ENCODE data around the gene SLC5A1. TPM values are rescaled to one million over a fixed set of nuclear protein-coding genes. Genes with fewer than 3 reads are reported as not detected.

The SLC5A1 gene
- total and polyA plus RNA-seq, 9 of the 15 experiments (the other 6 are each of a cell fraction or from before 2014, with no cell fraction given) = not detected

GRCh38 chr22:32066820-32067219, 23.8 kb downstream of the SLC5A1 start:
- FAIRE-seq (no peak), DNase-seq (ENCODE audit: extremely low read depth in 1 of 4, low spot score in 3 of 4) (no peak), ATAC-seq (no peak)
- Histone ChIP-seq H2AFZ (ENCODE audit: low read depth, low read length) (no peak overlapping the region), H3K9me1 (ENCODE audit: control insufficient read depth, insufficient read depth, low read length) (no peaks in the 10 kb centered on the region), H3K27me3 (ENCODE audit: control insufficient read depth in 2 of 2, insufficient read depth in 2 of 2, low read length in 2 of 2) (peaks cover 0 to 5% of the 10 kb centered on the region in 2 experiments; a peak in 1 of 5 replicates), H3K79me2 (ENCODE audit: control insufficient read depth, insufficient read depth, low read length) (no peaks in the 10 kb centered on the region), H3K4me1 (replicated peaks in 1 of 2; ENCODE audit: control insufficient read depth in 2 of 2, insufficient read depth in 2 of 2, low read length in 2 of 2) (no peaks in the 10 kb centered on the region), H3K9me3 (replicated peaks; ENCODE audit: control insufficient read depth, insufficient read depth, low read depth, low read length) (no peaks in the 10 kb centered on the region), H3K9ac (ENCODE audit: insufficient read depth in 1 of 2, low read depth in 2 of 2, low read length in 2 of 2) (no peak overlapping the region), H3K36me3 (ENCODE audit: control insufficient read depth, insufficient read depth, low read length) (no peaks in the 10 kb centered on the region), H3K27ac (ENCODE audit: extremely low read depth, low read depth, low read length) (no peak overlapping the region), H4K20me1 (replicated peaks; ENCODE audit: control insufficient read depth, insufficient read depth, low read length) (no peaks in the 10 kb centered on the region), H3K4me3 (no peak overlapping the region), H3K4me2 (ENCODE audit: insufficient read depth, low read length) (no peak overlapping the region)
- ChIA-PET CTCF (ENCODE audit: low intra/inter-chr PET ratio) (no interaction called here), POLR2A (interaction anchor here (0.7 to 1.4 kb wide), 2 partner anchors 12 to 17 kb away, joined by 3 read pairs; no protein-coding TSS in a partner anchor)
- BruUV-seq (replicated peaks) = no TSS peak
- TF ChIP-seq ETV1 (tag; conservative IDR thresholded peaks at IDR 0.05; ENCODE audit: low read depth) (no peak), RBM17 (IDR thresholded peaks at IDR 0.05; ENCODE audit: borderline replicate concordance, low read depth, low read length) (no peak), BRD9 (IDR thresholded peaks at IDR 0.05; ENCODE audit: low read depth, partially characterized antibody) (no peak), POLR2H (tag; IDR thresholded peaks at IDR 0.05; ENCODE audit: low read depth) (no peak), COPS2 (conservative IDR thresholded peaks at IDR 0.05) (no peak), ZNF707 (CRISPR knock-in tag; conservative IDR thresholded peaks at IDR 0.05) (no peak), DNMT1 (IDR thresholded peaks at IDR 0.05) (no peak), ZKSCAN1 (IDR thresholded peaks at IDR 0.05; ENCODE audit: low read depth, low read length) (no peak), GTF2B (IDR thresholded peaks at IDR 0.05; ENCODE audit: extremely low read depth, insufficient read length) (no peak), FOXM1 (IDR thresholded peaks at IDR 0.05; ENCODE audit: low read depth) (no peak), FOXM1 (CRISPR knock-in tag; IDR thresholded peaks at IDR 0.05; ENCODE audit: low read depth) (no peak), THRB (CRISPR knock-in tag; conservative IDR thresholded peaks at IDR 0.05) (no peak)
- TF ChIP-seq, protein P1, sequence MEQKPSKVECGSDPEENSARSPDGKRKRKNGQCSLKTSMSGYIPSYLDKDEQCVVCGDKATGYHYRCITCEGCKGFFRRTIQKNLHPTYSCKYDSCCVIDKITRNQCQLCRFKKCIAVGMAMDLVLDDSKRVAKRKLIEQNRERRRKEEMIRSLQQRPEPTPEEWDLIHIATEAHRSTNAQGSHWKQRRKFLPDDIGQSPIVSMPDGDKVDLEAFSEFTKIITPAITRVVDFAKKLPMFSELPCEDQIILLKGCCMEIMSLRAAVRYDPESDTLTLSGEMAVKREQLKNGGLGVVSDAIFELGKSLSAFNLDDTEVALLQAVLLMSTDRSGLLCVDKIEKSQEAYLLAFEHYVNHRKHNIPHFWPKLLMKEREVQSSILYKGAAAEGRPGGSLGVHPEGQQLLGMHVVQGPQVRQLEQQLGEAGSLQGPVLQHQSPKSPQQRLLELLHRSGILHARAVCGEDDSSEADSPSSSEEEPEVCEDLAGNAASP (IDR thresholded peaks at IDR 0.05) = no peak
- in situ Hi-C loops (cut with MboI) = no loop called here
- intact Hi-C loops (cut with micrococcal nuclease) = no loop called here
- WGBS (ENCODE audit: insufficient coverage, low coverage, missing lambda C conversion rate) = 0% methylated on average over 3 of the region's 3 CpGs

All from K562 (cell line).